NCI-H2171 treated with DMSO at 0.1 percent for 48 hours (cell line): ENCODE data around the gene NXPH1.

Source experiments
- DNase-seq: peaks from one replicate; lab custom pipeline; 2025; lab: John Stamatoyannopoulos, UW

Gene NXPH1

DNA sequence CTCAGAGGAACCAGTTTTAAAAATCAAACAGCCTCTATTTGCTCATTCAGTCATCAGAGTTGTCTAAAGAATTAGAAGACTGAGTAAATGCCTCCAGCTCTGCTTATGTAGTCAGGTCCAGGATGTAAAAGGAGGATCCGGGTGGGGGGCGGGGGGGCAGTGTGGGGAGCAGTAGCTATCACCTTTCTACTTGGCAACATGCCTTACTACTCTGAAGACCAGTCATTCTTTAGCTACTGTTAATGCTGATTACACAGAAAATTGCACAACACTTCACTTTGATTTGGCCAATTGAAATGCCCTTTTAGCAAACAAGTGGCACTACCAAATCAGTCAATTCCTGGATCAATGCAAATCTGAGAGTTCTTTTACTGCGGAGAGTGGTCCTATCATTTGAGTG is 164.2 kb downstream of the NXPH1 start:
- DNase-seq: peak; percentile 3

DNA sequence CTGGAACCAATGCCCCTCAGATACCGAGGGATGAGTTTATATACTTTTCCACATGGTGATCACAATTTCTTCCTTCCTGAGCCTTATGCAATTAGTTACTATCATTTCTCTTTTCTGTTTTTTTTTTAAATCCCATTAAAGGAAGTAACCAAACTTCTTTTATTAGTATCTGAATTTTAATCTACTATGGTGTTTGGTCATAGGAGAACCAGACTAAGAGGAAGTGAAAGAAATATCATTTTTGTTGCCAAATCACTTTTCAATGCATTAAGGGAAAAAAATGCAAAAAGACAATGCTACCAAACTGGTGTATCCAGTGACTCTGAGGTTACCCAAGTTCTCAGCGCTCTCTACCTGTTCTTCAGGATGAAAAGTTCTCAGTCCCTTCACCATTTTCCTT is 167.7 kb downstream of the NXPH1 start:
- no peak for DNase-seq

DNA sequence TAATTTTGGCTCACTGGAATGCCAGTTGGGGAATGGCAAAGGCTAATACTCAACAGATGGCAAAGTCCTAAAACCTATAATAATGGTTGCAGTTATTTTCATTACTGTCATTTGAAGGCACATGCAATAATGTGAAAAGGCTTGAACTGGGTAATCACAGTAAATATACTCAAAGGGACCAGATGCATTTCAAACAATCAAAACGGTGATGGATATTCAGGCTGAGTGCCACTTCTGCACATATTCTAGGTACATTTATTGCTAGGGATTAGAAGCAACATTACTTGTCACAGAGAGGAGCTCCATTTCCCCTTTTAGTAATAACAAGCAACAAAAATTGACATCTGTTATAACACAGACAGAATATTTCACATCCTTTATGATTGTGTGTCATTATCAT is 171.8 kb downstream of the NXPH1 start:
- DNase-seq: peak; percentile 8

DNA sequence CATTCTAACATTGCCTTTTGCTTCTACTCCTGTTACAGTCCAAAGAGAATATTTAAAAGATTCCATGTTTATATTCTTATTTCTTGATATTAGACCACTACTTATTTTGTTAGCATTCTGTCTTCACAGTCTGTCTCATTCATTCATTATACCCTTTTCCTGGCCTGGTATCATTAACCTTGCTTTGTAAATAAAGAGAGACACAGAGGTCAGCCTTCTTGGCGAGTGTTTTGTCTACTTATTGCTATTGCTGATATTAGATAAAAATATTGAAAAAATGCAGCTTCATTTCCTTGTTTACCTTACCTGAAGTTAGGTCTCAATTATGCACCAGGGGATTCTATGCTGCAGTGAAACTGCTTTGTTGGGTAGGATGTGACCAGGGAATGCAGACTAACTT is 179.2 kb downstream of the NXPH1 start:
- no peak for DNase-seq

DNA sequence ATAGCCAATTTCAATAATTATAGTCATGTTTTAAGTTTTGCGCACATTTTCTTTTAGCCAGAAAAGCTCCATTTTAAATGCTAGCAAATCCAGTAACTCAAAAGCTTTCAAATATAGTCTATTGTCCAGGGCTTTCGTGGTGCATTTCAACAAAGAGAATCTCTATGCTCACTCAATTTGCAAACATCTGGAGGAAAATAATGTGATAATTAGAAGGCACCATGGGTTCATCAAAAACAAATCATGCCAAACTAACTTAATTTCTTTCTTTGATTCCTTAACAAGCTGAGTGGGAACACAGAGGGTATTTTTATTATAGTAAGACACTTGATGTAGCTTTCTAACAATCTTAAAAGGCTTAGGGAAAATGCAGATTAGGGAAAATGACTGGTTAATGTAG is 179.8 kb downstream of the NXPH1 start:
- DNase-seq: no peak

DNA sequence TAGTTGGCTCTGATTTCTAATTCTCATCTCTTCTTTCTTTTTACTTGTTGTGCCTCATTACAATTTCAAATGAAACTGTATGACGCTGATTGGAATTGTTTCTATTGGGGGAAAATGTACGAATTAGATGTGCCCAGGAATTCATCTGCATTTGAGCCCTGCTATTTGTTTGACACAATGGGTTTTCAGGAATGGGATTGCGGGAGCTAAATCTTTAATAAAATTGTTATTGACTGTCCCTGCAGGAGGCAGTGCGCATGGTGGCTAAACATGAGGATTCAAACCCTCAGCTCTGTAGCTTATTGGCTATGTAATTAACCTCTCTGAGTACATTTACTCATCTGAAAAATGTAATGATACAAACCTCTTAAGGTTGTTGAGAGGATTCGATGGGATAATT is 181.6 kb downstream of the NXPH1 start:
- DNase-seq: no peak

DNA sequence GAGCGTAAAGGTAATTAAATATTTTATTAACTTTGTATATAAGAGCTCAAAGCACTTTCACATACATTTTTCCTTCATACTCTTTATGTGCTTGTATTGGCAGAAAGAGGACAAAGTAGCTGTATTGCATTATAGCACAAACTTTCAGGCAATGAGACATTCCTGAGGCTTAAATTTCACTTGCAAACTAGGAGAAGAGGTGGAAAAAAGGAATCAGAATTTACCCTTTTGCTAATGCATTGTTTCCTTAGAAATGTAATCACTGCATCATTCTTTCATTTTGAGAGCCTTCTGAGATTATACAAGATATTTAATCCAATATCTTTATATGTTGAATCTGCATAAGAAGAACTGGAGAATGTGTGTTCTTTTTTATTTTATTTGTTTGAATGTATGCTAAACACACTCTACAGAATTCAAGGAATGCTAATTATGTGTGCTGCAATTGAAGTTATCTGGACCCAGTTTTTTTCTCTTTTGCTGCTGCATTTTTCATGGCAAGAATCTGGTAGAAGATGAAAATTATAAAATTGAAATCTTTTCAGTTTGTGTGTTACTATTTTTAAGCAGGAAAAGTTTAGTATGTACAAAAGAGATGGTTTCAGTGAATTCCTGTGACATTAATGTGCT is 185.1 kb downstream of the NXPH1 start:
- DNase-seq: no peak

DNA sequence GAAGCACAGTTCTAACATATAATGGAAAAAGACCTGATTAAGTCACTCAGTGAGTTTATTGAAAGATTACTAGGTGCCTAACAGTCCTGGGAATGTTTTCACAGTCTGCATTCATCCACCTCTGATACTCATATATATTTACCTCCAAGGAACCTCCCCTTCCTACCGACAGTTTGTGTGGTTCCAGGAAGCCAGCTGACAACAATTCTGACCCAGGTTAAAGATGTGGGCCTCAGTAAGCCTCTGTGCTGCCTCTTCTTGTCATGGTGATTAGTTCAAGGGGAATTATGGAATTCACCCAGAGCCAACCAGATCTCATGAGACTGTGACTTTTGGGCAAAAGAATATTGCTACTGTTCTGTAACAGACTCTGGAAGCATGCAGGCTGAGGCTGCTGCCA is 186.8 kb downstream of the NXPH1 start:
- no peak for DNase-seq

DNA sequence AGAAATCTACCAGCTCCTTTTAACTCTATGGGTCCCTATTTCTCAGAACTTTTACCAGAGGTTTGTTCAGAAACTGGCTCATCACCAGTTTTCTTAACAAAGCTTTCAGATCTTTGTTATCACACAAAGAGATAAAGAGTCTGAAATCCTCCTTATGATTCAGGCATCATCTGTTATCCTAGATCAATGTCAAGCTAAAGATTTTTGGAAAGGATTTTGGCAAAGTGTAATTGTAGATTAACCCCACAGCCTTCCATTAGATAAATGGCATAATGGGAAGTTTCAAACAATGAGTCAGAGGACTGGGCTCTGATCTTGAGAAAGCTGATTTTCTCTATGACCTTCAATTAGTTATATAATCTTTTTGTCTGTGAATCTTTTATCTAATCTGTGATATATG is 192.2 kb downstream of the NXPH1 start:
- DNase-seq: no peak

DNA sequence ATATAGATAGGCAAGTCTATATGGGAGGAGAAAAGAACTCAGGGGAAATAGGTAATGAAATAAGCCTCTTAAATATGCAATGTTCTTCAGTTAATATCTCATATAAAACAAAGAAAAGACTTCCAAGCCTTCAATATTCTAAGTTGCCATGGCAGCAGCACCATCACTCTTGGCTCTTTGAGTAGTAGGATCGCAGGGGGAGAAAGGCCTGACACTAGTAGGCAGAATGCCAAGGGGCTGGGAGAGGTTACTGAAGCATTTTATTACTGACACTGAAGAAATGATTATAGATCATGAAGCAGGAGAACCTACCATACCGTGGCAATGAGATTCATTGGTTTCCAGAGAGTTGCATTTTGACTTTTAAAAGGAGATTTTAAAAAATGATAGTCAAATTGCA is 193.9 kb downstream of the NXPH1 start:
- no peak for DNase-seq

DNA sequence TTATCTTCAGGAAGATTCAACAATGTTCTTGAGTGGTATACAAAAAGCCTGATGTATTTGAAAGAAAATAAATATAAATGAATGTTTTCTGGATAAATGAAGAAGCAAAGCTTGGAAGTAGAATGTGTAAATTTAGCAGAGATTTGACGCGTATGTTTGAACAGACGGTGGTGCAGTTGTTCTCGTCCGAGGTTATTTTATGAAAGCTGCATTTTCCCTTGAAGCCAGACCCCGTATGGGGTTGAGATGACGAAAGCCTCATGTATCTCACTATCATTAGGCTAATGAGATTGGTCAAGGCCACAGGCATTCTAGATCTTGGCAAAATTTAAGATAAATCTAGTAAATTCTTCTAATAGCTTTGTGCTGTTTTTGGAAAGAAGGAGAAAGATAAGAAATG is 195.2 kb downstream of the NXPH1 start:
- no peak for DNase-seq

DNA sequence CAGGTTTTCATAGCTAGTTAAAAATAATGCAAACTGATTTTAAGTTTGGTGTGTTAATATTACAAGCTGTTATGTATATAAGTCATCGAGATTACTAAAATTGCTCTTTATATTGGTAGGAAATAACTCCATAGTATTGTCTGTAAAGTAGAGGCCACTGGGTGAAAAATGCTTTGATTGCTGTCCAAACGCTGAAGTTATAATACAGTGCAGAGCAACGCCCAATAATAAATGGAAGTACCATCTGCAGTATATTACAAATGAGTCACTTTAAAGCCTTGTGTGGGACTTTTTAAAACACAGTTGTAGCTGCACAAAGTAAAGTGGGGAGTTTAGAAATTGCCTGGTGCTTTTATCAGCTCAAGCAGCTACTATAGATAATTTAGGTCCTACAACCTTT is 196.1 kb downstream of the NXPH1 start:
- no peak for DNase-seq

DNA sequence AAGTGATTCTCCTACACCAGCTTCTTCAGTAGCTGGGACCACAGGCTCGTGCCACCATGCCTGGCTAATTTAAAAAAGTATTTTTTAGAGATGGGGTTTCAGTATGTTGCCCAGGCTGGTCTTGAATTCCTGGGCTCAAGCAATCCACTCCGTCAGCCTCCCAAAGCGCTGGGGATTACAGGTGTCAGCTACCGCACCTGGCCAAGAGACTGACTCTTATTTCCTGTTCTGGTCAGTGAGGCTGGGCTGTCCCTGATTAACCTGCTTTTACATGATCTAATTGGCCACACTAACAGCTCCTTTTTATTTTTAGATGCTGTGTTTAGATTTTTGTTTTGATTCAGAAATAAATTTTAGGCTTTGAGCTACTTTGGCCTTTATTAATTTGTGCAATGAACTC is 203.9 kb downstream of the NXPH1 start:
- DNase-seq: no peak

DNA sequence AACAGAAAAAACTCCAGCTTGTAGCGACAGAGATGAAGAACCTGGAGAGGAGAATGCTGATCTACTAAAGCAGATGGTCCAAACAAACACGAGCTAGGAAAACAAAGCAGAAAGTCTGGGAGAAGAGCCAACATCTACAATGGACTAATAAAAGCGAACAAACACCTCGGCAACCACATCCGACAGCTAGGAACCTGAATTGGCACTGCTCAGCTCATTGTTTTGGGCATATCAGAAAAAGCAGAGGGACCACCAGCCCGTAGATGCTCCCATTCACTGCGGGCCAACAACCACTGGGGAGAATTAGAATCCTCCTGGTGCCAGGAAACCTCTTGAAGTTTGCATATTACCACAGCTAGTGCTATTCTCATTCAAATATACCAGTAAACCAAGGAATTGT is 204.7 kb downstream of the NXPH1 start:
- DNase-seq: peak; percentile 99

DNA sequence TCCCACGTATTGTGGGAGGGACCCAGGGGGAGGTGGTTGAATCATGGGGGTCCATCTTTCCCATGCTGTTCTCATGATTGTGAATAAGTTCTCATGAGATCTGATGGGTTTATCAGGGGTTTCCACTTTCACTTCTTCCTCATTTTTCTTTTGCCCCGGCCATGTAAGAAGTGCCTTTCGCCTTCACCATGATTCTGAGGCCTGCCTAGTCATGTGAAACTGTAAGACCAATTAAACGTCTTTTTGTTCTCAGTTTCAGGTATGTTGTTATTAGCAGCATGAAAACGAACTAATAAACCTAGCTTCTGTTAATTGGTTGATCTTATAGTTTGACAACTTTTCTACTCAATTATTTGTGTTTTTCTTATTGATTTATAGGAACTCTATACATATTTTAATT is 206.3 kb downstream of the NXPH1 start:
- no peak for DNase-seq

DNA sequence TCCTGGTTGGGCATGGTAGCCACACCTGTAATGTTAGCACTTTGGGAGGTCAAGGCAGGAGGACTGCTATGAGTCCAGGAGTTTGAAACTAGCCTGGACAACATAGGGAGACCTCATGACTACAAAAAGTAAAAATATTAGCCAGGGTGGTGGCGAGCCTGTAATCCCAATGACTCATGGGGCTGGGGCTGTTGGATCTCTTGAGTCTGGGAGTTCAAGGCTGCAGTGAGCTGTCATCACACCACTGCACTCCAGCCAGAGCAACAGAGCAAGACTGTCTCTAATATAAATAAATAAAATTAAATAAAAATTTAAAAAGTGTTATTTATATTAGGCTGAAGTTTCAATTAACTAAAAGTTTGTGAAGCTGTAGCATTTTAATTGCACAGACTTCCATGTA is 207.3 kb downstream of the NXPH1 start:
- DNase-seq: no peak

DNA sequence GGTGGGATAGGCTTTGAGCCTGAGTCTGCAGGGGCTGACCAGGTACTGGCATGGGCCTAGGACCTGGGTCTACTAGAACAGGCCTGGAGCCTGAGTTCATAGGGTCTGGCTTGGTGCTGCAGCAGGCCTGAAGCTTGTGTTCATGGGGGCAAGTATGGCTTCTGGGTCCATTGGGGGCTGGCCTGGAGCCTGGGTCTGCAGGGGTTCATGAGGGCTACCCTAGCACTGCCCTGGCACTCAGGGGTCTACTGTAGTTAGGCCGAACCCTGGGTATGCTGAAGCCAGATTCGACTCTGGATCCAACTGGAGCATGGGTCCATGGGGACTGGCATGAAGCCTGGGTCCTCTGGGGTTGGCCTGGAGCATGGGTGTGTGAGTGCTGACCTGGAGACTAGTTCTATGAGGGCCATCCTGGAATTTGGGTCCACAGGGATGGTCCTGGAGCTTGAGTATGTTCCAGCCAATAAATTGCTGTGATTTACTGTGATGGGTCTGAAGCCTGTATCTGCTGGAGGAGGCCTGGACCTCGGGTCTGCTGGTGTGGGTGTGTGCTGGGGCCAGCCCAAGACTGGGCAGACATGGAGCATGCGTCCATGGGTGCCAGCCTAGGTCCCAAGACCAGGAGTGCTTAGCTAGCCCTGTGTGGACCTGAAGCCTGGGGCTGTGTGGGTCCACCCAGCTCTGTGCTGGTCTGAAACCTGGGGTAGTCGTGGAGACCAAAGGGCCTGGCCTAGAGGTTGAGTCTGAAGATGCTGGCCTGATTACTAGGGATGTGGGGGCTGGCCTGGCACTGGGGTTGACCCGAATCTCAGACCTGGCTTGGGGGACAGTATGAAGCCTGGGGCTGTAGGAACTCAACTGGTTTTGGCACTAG is 235.5 kb downstream of the NXPH1 start:
- no peak for DNase-seq

DNA sequence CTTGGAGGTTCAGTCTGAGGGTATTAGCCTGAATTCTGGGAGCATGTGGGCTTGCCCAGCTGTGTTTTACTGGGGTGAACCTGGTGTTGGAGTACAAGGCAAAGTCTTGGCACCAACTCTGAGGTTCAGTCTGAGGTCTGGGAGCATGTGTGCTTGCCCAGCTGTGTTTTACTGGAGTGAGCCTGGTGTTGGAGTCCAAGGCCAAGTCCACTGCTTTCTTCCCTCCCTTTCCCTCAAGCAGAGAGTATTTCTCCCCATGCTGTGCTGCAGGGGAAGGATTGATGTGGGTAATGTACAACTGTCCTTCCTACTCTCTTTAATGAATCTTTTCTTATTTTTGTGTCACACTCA is 236.1 kb downstream of the NXPH1 start:
- no peak for DNase-seq

DNA sequence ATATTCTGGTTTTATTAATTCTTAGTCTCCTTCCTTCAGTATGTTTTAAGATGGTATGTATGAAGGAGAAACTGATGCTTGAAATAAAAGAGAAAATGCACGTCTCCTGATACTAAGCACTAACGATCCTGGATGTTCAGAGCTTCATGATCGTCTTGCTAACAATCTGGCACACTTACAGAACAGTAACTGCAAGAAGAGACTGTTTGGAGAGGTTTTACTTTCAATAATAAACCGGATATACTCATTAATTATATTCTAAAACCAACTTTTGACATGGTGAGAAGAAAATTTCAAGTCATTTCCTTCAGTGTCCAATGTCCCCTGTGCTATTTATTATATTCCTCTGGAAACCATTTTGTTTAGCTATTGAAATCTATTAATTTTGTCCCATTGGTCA is 251.0 kb downstream of the NXPH1 start:
- no peak for DNase-seq

DNA sequence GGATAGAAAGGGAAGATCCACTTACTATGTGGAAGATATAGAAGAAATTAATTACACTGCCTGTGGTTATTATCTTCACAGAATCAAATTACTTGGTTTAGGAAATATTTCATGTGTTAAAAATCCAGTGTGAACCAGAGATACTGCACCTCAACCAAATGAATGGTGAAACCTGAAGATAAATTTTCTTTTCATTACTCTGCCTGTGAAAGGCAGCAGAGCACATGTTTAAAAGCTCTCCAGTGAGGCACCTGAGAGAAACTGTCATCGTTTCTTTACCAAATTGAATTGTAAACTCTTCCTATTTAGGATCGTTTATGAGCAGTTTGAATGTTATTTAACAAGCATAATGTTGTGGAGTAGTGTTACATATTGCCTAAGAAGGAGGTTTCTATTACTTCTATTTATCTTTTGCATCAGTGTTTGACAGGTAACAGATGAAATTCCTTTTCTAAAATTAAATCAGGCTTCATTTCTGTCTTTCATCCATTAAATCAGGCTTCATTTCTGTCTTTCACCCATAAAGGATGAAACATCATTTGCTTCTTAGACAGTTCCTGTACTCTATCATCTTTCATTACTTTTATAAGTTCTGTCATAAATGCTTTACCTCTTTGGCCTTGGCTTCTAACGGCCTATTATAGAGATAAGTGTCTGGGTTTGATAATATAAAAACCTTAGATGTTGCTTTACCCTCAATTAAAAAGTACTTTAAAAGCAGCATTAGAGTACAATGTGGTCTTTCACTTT is 266.6 kb downstream of the NXPH1 start:
- DNase-seq: no peak

DNA sequence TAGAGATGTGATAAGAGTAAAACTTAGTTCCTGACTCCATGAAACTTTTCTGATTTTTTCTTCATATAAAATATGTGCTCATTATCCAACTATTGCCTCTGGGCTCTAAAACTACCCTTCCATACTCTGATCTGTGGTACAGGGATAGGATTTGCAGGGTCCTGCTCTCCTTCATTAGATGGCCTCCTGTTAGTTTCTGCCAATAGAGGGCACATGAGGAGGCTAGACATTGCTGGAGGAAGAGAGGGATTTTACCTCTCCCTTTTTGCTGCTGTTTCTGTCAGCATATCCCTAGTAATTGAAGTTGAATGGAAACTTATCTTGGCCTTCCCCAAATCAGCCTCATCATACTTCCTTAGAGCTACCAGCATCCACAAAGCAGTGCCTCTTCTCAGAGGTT is 269.4 kb downstream of the NXPH1 start:
- no peak for DNase-seq

DNA sequence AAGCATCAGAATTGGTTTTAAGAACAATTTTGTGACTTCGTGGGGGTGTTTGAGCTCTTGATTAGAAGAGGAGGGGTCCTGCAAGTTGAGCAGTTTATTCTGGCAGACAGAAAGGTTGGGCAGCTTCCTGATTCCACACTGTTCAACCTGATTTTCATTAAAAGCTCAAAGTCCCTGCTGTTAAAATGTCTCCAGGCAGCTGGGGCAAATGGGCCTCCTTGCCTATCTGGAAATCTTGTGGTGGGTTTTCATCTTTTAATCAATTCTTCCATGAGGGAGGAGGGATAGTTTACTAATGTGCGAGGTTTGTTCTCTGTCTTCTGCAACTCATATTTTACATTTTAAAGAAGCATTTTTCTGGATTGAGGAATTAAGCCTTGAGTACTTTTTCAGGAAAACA is 276.7 kb downstream of the NXPH1 start:
- no peak for DNase-seq

DNA sequence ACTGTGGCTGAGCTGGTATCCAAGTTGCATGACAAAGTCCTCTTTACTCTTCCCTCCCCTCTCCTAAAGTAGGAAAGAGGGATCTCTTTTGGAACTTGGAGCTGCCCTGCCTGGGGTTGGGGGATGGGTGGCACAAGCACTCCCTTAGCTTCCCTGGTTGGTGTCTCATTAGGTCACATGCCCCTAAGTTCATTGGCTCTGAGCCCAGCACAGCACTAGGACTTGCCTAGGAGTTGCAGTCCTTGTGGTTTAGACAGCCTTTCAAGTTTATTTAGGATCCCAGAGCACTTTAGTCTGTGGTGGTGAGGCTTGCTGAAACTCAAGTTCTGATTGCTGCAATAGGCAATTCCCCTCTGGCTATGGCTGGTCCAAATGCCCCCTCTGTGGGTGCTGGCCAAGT is 281.4 kb downstream of the NXPH1 start:
- DNase-seq: no peak
